Activated CD8-positive, alpha-beta memory T cell treated with anti-CD3 and anti-CD28 coated beads, Interleukin-2, amount 50 U/mL, for 24 hours (primary cell): ENCODE measurements around the gene MRPL28.
"Not testable (repeated sequence)": the region's sequence is repeated elsewhere in the genome, so short reads cannot be mapped to it uniquely, and the experiment has no call there.

Experiments used
- DNase-seq: peaks from one replicate; pipeline ENCODE4 v3.0.0-alpha.2; 2020; ENCODE audit errors: extremely low read depth

Gene MRPL28

GRCh38 chr16:359871-360697, 10.3 kb downstream of the MRPL28 start:
- DNase-seq = no peak

GRCh38 chr16:359067-359763, 11.1 kb downstream of the MRPL28 start:
- no peak for DNase-seq

GRCh38 chr16:356741-357140, 13.6 kb downstream of the MRPL28 start:
- no peak for DNase-seq

GRCh38 chr16:354971-355461, 15.3 kb downstream of the MRPL28 start:
- no peak for DNase-seq

- no peak for DNase-seq
These were observed 16.0 kb downstream of the MRPL28 start for GRCh38 chr16:354291-354881.

GRCh38 chr16:353404-354290, 16.7 kb downstream of the MRPL28 start:
- no peak for DNase-seq

GRCh38 chr16:352547-353403, 17.6 kb downstream of the MRPL28 start, which contains the start of gene AXIN1:
Gene AXIN1 (minus strand): TSS chr16:352723. CDS start chr16:347025, 5,698 bp downstream.
- DNase-seq = peak; percentile 99

GRCh38 chr16:351804-352520, 18.4 kb downstream of the MRPL28 start:
- no peak for DNase-seq

GRCh38 chr16:350203-350602, 20.1 kb downstream of the MRPL28 start:
- DNase-seq = no peak

GRCh38 chr16:349211-349610, 21.1 kb downstream of the MRPL28 start:
- DNase-seq = no peak

- DNase-seq = not testable (repeated sequence)
These were observed 21.8 kb downstream of the MRPL28 start for GRCh38 chr16:348495-348894.

GRCh38 chr16:347203-347602, 23.1 kb downstream of the MRPL28 start:
- no peak for DNase-seq

- DNase-seq = no peak
These were observed 23.8 kb downstream of the MRPL28 start for GRCh38 chr16:346587-346986.

- DNase-seq = no peak
These were observed 24.6 kb downstream of the MRPL28 start for GRCh38 chr16:345772-346171.

GRCh38 chr16:342455-343213, 27.7 kb downstream of the MRPL28 start:
- DNase-seq = no peak

GRCh38 chr16:341974-342336, 28.4 kb downstream of the MRPL28 start:
- not testable (repeated sequence) for DNase-seq

GRCh38 chr16:341095-341973, 29.0 kb downstream of the MRPL28 start:
- not testable (repeated sequence) for DNase-seq
